Ishikawa (cell line): Measurements from ENCODE around the gene CYP4F11.

Experiments used
- CEBPB ChIP-seq: IDR thresholded peaks from 2 replicates; pipeline ENCODE4 v1.6.1; 2012
- CREB1 ChIP-seq: IDR thresholded peaks from 2 replicates; pipeline ENCODE4 v1.6.1; 2012; ENCODE audit warnings: low read depth
- EP300 ChIP-seq: IDR thresholded peaks from 2 replicates; pipeline ENCODE4 v1.6.1; 2012; ENCODE audit warnings: borderline replicate concordance
- FOXM1 ChIP-seq: IDR thresholded peaks from 2 replicates; pipeline ENCODE4 v1.6.1; 2012; ENCODE audit warnings: low read depth, borderline replicate concordance
- RAD21 ChIP-seq: IDR thresholded peaks from 2 replicates; pipeline ENCODE4 v1.6.1; 2012; ENCODE audit warnings: low read depth
- TAF1 ChIP-seq: IDR thresholded peaks from 2 replicates; pipeline ENCODE4 v1.6.1; 2012; ENCODE audit warnings: low read depth, mild to moderate bottlenecking
- TCF12 ChIP-seq: IDR thresholded peaks from 2 replicates; pipeline ENCODE4 v1.6.1; 2012; ENCODE audit warnings: low read depth
- TEAD4 ChIP-seq: IDR thresholded peaks from 2 replicates; pipeline ENCODE4 v1.6.1; 2012
- YY1 ChIP-seq: IDR thresholded peaks from 2 replicates; pipeline ENCODE4 v1.6.1; 2012; ENCODE audit warnings: low read depth
- ZBTB7A ChIP-seq: IDR thresholded peaks from 2 replicates; pipeline ENCODE4 v1.6.1; 2012; ENCODE audit warnings: low read depth
- TF ChIP-seq, protein P1 (sequence below): IDR thresholded peaks from 2 replicates; pipeline ENCODE4 v1.6.1; 2012
- TF ChIP-seq, protein P2 (sequence below): IDR thresholded peaks from 2 replicates; pipeline ENCODE4 v1.6.1; 2012
- TF ChIP-seq, protein P3 (sequence below): IDR thresholded peaks from 2 replicates; pipeline ENCODE4 v1.6.1; 2012; ENCODE audit warnings: low read depth, mild to moderate bottlenecking

DNA sequence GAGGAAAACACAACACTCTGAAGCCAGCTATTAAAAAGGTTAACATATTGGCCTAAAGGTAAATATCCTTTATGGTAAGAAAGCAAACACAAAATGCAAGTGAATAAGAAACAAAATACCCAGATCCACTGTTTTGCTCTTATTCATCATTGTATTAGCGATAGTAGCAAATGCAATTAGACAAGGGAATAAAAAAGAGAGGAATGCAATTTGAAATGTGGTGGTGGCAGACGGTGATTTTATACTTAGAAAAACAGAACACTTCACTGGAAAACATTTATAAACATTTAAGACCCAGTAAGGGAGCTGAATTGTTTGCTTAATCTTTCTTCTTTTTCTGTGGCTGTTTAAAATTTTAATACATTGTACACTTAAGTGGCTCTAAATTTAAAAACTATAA is 19.2 kb downstream of the CYP4F11 start:
- TF ChIP-seq YY1 = no peak
- TF ChIP-seq, protein P1, sequence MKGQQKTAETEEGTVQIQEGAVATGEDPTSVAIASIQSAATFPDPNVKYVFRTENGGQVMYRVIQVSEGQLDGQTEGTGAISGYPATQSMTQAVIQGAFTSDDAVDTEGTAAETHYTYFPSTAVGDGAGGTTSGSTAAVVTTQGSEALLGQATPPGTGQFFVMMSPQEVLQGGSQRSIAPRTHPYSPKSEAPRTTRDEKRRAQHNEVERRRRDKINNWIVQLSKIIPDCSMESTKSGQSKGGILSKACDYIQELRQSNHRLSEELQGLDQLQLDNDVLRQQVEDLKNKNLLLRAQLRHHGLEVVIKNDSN = no peak
- TF ChIP-seq TAF1 = no peak
- no peak for TF ChIP-seq RAD21
- TF ChIP-seq, protein P2, sequence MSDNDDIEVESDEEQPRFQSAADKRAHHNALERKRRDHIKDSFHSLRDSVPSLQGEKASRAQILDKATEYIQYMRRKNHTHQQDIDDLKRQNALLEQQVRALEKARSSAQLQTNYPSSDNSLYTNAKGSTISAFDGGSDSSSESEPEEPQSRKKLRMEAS = no peak
- TF ChIP-seq FOXM1 = no peak
- no peak for TF ChIP-seq CEBPB
- TF ChIP-seq, protein P3, sequence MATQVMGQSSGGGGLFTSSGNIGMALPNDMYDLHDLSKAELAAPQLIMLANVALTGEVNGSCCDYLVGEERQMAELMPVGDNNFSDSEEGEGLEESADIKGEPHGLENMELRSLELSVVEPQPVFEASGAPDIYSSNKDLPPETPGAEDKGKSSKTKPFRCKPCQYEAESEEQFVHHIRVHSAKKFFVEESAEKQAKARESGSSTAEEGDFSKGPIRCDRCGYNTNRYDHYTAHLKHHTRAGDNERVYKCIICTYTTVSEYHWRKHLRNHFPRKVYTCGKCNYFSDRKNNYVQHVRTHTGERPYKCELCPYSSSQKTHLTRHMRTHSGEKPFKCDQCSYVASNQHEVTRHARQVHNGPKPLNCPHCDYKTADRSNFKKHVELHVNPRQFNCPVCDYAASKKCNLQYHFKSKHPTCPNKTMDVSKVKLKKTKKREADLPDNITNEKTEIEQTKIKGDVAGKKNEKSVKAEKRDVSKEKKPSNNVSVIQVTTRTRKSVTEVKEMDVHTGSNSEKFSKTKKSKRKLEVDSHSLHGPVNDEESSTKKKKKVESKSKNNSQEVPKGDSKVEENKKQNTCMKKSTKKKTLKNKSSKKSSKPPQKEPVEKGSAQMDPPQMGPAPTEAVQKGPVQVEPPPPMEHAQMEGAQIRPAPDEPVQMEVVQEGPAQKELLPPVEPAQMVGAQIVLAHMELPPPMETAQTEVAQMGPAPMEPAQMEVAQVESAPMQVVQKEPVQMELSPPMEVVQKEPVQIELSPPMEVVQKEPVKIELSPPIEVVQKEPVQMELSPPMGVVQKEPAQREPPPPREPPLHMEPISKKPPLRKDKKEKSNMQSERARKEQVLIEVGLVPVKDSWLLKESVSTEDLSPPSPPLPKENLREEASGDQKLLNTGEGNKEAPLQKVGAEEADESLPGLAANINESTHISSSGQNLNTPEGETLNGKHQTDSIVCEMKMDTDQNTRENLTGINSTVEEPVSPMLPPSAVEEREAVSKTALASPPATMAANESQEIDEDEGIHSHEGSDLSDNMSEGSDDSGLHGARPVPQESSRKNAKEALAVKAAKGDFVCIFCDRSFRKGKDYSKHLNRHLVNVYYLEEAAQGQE = no peak
- TF ChIP-seq CREB1 = no peak
- TF ChIP-seq TCF12 = no peak
- no peak for TF ChIP-seq ZBTB7A
- no peak for TF ChIP-seq EP300
- TF ChIP-seq TEAD4 = no peak
